ENCODE results near the gene WDR83.
A peak's percentile ranks its signal among the peaks of the same experiment; 100 is the strongest.

Gene WDR83

GRCh38 chr19:12720296-12720695, 53.7 kb downstream of the WDR83 start:
- DNase-seq: no peak

- DNase-seq: peak; percentile 9 to 30
Observed at GRCh38 chr19:12720851-12721655, 54.4 kb downstream of the WDR83 start.

- DNase-seq: peak; percentile 40 to 42
Observed at GRCh38 chr19:12721656-12722565, 55.3 kb downstream of the WDR83 start.

- peak; percentile 97 to 99 for DNase-seq
Observed at GRCh38 chr19:12722566-12723380, 56.2 kb downstream of the WDR83 start.

GRCh38 chr19:12723381-12723640, 56.7 kb downstream of the WDR83 start:
- DNase-seq: peak; percentile 20 to 36

GRCh38 chr19:12723641-12724426, 57.2 kb downstream of the WDR83 start, which contains the start of gene TNPO2:
TSS of gene TNPO2 (minus strand) at chr19:12723932. CDS start at chr19:12720977, 2,955 bp downstream.
- peak; percentile 87 to 88 for DNase-seq

Measured in Kasumi-1 (cell line).